HG02870 (cell line): ENCODE measurements around the gene FAM222B.
"Not testable (repeated sequence)": the region's sequence is repeated elsewhere in the genome, so short reads cannot be mapped to it uniquely, and the experiment has no call there.

Experiments
- ATAC-seq: cut with Tn5 transposase; IDR thresholded peaks from one replicate; pipeline ENCODE4 v1.9.1; 2021; ENCODE audit warnings: mild to moderate bottlenecking, moderate library complexity; ENCODE audit not compliant: unreplicated experiment

Gene FAM222B

DNA sequence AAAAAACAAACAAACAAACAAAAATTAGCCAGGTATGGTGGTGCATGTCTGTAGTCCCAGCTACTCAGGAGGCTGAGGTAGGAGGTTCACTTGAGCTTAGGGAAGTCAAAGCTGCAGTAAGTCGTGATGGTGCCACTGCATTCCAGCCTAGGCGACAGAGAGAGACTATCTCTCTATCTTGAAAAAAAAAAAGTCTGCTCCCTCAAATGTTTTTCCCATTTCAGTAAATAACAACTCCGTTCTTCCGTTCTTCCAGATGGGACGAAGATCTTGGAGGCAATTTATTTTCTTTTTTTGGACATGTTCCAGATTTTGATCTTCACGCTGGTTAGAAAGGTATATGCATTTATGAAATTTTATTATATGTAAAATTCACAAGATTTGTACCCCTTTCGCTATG is 31.2 kb upstream of the FAM222B start:
- no peak for ATAC-seq

DNA sequence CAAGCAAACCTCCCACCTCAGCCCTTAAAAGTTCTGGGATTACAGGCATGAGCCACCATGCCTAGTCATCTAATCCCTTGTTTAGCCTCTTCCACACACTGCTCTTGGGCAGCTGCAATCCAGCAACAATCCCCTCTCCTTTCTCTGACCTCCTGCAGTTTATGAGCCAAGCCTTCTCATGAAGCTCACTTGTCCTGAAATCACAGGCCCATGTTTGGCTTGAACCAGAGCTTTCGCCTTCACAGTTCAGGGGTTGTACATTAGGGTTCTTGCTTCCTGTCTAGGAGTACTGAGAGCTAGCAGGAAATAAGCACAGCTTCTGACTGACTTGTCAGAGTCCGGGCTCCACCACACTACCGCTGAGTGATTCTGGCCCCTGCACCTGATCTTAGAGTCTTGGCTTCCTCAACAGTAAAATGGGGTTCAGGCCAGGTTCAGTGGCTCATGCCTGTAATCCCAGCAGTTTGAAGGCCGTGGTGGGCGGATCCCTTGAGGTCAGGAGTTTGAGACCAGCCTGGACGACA is 28.5 kb upstream of the FAM222B start:
- ATAC-seq, result peak; percentile 93

DNA sequence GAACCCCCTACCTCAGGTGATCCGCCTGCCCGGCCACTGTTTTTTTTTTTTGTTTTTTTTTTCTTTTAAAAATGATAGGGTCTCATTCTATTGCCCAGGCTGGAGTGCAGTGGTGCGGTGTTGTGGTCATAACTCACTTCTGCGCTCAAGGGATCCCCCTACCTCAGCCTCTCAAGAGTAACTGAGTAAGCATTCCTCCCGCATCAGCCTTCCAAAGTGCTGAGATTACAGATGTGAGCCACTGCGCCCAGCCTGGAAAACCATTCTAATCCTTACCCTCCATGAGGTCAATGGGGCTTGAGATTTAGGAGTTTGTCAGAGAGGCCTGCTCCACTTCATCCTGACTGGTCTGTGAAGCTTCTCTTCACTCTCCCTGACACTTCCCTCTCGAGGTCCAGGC is 24.7 kb upstream of the FAM222B start:
- ATAC-seq, result no peak

DNA sequence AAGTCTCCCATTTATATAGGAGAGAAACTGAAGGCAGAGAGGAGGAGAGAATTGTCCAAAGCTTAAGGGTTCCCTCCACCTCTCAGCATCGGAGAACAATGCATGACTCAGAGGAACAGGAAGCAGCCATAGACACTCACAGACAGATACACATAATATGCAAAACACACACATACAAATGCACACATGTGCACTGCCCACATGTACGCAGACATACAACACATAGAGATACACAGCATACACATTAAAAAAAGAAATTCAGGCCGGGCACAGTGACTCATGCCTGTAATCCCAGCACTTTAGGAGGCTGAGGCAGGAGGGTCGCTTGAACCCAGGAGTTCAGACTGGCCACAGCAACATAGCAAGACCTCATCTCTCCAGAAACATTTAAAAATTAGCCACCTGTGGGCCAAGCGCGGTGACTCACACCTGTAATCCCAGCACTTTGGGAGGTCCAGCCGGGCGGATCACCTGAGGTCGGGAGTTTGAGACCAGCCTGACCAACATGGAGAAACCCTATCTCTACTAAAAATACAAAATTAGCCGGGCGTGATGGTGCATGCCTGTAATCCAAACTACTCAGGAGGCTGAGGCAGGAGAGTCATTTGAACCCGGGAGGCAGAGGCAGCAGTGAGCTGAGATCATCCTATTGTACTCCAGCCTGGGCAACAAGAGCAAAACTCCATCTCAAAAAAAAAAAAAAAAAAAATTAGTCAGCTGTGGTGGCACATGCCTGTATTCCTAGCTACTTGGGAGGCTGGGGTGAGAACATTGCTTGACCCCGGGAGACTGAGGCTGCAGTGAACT is 23.6 kb upstream of the FAM222B start:
- ATAC-seq, result no peak

DNA sequence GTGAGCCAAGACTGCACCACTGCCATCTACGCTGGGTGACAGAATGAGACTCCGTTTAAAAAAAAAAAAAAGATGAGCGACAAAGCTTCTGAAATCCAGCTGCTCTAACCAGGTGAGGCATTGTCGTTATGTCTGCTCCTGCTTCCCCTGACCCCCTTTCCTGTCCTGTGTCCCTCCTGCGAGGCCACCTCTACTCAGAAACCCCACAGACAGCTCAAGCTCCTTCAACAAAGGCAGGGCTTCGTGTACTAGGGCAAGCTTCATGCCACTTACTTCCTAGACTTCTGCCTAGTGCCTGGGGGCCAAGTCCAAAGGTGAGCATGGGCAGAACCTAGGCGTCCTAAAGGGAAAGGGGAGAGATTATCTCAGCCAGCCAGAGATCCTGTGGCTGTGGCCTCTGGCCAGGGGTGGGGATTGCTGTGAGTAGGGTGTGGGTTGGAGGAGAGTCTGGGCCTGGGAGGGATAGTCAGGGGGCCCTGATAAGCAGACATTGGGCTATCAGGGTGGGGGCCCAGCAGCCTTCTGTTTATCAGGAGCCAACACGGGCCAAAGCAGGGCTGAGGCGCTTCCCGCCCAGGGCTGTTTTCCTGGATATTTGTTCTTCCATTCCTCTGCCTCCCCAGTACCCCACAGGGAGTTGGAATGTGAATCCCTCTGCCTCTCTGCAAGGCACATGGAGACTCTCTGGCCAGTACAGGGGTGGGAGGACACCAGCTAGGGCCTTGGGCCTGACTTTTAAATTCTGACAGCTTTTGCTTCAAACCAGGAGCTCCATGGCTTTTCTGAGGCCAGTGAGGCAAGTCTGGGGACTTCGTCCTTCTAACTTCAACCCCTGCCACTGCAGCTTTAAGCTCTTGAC is 22.6 kb upstream of the FAM222B start:
- no peak for ATAC-seq

DNA sequence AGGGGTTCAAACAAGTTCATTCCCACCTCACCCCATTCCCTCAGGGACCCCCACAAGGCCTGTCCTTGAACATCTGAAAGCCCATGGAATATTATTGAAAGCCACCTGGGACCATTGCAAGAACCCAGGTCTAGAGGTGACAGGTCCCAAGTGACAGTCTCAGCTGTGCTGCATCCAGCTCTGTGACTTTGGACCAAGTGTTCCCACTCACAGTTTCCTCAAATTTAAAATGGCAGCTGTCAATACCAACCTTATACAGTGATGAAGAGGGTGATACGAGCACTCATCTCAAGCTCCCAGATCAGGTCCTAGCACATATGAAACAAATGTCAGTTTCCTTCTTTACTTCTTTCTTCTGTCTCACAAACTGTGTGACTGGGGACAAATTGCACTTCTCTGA is 21.4 kb upstream of the FAM222B start:
- no peak for ATAC-seq

DNA sequence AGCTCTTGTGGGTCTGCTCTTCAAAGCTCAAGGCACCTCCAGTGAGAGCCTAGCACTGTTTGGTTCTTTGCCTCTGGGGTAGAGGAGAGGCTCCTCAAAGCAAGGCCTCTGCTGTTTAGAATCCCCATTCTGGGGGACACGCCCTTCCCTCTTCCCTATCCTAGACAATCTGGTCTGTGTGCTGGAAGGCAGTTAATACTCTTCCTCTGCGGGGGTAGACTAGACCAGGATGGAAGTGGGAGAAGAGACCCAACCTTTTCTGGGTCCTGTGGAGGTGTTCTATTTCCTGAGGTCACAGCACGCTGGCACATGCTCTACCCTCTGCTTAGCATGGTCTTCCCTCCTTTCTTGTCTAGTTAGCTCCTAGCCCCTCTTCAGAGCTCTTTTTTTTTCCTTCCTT is 20.0 kb upstream of the FAM222B start:
- ATAC-seq, result no peak

DNA sequence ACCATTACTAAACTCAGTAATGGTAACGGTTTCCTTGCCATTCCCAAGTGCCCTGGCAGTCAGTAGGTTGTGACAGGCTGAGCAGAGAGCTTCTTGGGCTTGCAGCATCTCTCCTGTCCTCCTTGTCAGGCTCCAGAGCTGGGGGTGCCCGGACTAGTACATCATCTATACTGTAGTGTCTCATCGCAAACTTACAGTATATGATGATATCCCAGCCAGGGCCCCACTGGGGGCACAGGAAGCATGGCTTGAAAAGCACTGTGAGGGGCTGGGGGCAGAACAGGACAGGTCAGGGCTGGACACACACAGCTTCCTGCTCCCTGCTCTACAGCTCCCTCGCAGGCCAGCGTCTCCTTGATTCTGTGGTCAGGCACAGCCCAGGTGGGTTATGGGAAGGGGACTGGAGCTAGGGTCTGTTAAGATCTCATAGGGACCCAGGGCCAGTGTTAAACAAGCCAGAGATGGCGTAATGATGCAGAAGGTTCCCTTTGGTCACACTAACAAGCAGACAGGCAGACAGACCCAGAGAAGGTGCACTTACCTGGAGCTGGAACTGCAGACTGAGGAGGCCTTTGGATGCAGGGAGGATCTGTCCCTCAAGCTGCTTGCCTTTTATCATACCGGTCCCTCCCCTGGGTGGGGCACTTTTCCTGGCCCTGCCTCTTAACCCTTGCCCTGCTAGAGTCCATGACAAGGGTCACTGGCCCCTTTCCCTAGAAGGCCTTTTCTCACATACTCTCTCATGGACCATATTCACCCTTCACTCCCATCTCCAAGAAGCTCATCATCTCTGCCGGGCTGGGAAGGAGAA is 19.0 kb upstream of the FAM222B start:
- ATAC-seq, result no peak

DNA sequence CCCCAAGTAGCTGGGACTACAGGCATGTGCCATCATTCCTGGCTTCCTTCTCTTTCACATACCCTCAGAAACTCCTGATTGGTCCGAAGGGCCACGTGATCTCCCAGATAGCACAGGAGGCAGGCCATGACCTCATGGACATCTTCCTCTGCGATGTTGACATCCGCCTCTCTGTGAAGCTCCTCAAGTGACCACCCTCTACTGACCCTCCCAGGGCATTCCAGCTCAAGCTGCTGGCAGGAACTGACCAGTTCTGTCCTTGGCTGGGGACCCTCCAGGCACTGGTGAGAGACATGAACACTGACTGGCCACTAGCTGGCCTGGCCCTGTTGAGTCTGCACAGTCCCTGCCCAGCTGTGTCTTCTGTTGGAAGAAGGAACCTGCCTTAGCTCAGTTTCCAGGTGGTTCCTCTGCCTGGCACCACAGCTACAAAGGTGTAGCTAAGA is 17.8 kb upstream of the FAM222B start:
- no peak for ATAC-seq

DNA sequence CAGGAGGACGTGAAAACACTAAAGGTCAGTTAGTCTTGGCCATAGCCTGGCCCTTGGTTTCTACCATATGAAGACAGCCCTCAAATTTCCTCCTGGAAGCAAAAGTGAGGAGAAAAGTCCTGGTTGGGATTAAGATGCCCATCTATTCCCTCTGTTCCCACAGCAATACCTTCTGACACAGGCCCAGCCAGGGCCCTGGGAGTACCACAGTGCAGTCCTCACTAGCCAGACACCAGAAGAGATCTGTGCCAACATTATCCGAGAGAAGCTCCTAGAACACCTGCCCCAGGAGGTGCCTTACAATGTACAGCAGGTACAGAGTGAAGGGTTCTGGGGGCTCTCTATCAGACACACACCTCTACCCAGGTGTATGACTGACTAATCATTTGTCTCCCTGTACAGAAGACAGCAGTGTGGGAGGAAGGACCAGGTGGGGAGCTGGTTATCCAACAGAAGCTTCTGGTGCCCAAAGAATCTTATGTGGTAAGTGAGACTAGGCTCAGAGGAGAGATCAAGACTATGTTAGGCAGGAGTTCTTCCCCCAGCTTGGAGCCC is 16.3 kb upstream of the FAM222B start:
- ATAC-seq, result no peak

DNA sequence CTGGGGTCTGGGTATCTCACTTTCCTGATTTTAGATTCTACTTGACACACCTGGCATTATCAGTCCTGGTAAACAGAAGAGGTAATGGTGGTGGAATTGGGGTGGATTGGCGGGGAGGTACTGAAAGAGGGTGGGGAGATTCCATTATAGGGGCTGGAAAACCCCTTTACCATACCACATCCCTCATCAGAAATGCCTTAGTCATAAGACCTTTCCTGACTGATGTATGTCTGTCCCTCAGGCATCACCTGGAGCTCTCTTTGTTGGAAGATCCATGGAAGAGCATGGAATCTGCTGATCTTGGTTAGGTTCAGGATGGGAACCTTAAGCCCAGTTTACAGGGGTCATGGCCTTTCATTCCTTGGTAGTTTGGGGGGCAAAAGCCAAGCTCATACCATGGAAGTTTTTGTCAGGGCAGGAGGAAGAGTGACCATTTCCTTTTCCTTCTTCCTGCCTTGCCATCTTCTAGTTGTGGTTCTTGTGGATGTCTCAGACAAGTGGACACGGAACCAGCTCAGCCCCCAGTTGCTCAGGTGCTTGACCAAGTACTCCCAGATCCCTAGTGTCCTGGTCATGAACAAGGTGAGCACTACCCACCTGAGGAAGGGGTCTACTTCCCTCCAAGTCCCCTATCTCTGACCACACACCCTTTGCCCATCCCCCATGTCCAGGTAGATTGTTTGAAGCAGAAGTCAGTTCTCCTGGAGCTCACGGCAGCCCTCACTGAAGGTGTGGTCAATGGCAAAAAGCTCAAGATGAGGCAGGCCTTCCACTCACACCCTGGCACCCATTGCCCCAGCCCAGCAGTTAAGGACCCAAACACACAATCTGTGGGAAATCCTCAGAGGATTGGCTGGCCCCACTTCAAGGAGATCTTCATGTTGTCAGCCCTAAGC is 15.6 kb upstream of the FAM222B start:
- no peak for ATAC-seq

DNA sequence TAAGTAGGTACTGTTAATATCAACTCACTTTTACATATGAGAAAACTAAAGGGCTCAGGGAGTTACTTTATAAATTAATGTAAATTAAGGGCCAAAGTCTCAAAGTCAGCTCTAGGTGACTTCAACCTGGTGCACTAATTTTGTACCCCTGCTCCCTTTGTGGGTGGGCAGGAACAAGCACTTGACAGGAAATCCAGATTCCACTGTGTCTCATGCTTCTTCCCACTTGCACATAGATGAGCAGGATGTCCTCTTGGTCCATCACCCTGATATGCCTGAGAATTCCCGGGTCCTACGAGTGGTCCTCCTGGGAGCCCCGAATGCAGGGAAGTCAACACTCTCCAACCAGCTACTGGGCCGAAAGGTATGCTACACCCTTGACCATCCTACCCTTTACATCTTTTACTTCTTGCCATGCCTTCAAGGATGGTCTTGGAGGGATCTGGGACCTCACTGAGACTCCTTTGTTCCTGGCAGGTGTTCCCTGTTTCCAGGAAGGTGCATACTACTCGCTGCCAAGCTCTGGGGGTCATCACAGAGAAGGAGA is 13.5 kb upstream of the FAM222B start:
- no peak for ATAC-seq

DNA sequence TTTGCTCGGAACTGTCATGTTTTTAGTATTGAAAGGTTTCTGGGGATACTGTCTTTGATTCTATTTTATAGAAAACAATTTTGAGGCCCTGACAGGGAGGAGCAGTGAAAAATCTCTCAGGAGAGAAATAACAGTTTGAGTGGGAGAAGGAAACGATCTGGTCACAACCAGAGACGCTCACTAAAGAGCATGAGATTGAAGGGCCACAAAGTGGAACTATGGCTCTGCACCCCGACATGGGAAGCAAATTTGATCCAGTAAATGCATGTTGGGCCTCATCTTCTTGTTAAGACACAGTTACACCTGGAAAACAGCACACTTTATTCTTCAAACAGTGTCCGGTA is 12.7 kb upstream of the FAM222B start:
- ATAC-seq, result no peak

DNA sequence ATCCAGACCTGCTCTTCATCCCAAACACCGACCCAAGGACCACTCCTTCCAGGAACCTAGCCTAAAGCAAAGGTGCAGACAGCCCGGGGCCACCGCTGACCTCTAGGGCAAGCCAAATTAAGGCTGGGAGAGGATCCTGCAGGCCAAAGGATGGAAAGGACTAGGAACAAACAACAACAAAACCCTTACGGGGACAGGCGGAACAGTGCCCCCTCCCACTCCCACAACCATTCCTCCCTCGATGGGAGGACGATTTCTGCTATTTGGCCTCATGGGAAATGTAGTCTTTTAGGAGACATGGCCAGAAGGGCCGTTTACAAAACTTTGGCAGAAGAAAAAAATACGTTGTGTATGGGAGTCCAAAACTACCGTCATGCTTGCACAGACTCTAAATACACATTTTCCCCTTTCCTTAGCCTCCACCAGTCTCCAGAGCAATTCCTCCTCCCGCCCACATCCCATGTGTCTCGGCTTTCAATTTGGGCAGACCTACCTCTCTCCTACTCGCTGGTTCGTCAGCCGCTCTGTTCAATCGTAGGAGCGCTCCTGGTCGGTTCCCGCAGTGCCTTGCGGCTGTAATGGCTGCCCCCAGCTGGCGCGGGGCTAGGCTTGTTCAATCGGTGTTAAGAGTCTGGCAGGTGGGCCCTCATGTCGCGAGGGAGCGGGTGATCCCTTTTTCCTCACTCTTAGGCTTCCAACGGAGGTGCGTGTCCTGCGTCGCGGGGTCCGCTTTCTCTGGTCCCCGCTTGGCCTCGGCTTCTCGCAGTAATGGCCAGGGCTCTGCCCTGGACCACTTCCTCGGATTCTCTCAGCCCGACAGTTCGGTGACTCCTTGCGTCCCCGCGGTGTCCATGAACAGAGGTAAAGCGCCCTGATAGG is 12.1 kb upstream of the FAM222B start, which contains the start of gene ERAL1:
TSS of gene ERAL1 (plus strand) at position 560 of the 879 bp plus-strand sequence. CDS start at position 579, 19 bp downstream.
- peak; percentile 92 for ATAC-seq

DNA sequence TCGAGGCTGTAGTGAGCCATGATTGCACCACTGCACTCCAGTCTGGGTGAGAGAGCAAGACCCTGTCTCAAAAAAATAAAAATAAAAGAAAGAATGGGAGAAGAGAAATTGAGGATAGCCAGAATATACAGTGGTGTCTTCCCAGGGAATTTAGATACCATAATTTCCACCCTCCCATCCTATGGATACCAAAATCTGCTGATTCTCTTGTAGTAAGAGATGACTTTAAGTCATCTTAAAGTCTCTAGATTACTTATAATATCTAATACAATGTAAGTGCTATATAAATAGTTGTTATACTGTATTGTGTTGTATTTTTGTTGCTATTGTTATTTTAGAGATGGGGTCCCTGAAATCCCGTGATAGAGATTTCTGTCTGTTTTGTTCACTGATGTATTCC is 10.7 kb upstream of the FAM222B start:
- no peak for ATAC-seq

DNA sequence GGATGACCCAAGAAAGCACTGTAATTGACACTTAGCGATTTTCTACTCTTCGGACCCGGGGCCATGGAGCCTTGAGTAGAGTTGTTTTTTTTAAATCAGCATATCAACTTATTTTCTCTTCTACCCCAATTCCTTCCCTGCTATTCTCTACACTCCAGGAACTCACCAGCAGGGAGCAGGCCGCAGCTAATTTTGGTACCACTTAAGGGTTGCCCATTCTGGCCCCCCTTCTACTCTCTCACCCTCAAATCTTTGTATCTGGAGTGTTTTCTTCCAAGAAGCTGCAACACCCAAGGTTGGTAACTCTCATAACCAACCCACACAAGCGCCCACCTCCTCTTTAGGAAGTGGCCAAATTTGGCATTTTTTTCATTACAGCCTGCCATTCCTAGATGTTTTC is 6.7 kb upstream of the FAM222B start:
- no peak for ATAC-seq

DNA sequence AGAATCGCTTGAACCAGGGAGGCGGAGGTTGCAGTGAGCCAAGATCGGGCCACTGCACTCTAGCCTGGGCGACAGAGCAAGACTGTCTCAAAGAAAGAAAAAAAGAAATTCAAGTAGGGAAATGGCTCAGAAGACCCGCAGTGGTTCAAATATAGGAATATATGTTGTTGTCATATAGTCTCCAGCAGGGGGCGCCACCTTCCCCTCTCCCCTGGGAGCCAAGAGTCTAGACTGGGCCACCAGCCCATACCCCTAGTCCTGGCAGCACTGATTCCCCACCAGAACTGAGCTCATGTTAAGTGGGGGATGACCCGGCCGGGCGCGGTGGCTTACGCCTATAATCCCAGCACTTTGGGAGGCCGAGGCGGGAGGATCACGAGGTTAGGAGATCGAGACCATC is 6.1 kb upstream of the FAM222B start:
- not testable (repeated sequence) for ATAC-seq

DNA sequence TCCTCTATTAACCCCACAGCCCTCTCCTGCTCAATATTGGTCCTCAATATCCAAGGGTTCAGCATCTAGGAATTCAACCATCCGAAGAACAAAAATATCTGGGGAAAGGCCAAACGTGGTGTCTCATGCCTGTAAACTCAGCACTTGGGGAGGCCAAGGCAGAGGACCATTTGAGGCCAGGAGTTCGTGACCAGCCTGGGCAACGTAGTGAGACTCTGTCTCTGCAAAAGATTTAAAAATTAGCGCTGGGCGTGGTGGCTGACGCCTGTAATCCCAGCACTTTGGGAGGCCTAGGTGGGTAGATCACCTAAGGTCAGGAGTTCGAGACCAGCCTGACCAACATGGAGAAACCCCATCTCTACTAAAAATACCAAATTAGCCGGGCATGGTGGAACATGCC is 4.1 kb upstream of the FAM222B start:
- not testable (repeated sequence) for ATAC-seq
